GM20431 (cell line): ENCODE measurements around the gene FXN.

ENCODE experiments used
- in situ Hi-C: fragments of 300-500 bp; cut with MseI, MboI; formaldehyde crosslinking; loops from one replicate; pipeline ENCODE4 v1.15.0; 2020; ENCODE audit warnings: low sequenced_read_pairs; ENCODE audit not compliant: unreplicated experiment

FXN gene

DNA sequence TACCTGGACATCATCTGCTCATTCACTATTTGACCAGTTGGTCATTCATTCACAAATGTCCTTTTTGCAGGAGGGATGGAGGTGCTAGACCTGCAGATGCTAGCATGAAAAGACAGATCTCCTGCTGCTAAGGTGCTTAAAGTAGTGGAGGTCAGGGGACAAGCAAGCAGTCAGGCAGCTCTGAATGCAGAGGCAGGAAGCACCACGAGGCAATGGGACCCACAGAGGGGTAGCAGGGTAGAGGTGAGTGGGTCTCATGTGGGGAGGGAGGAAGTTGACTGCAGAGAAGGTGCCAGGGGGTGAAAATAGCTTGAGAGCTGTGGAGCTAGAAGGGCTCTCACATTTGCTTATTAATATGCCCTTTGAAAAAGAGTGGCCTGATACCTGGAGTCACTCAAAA is 25.2 kb downstream of the FXN start:
- in situ Hi-C loops: loop anchor here (25.0 kb wide), 1 partner anchor 127 kb away; no protein-coding TSS in a partner anchor

DNA sequence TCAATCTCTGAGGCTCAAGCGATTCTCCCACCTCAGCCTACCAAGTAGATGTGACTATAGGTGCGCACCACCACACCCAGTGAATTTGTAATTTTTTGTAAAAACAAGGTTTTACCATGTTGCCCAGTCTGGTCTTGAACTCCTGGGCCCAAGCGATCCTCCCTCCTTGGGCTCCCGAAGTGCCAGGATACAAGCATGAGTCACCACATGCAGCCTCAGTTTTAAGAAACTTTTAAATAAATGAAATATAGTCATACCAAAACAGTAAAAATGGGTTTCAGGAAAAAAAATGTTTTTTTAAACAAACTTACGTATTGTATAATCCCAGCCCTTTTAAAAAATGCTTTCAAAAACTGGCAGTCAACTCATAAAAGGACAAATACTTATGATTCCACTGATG is 26.6 kb downstream of the FXN start:
- in situ Hi-C loops: loop anchor here (25.0 kb wide), 1 partner anchor 125 kb away; no protein-coding TSS in a partner anchor

DNA sequence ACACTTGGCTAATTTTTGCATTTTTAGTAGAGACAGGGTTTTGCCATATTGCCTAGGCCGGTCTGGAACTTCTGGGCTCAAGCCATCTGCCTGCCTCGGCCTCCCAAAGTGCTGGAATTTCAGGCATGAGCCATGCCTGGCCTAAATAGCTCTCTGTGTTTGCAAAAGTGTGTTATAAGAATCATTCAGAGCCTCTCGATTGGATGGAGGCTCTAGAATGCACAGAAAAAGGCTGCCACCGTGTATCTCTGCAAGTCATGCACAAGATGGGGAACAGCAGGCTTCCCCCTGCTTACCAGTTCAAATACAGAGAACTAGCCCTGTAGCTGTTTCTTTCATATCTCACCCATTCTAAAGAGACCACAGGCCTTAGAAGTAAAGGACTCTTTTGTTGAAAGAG is 28.3 kb downstream of the FXN start:
- in situ Hi-C loops: loop anchor here (25.0 kb wide), 1 partner anchor 123 kb away; no protein-coding TSS in a partner anchor

DNA sequence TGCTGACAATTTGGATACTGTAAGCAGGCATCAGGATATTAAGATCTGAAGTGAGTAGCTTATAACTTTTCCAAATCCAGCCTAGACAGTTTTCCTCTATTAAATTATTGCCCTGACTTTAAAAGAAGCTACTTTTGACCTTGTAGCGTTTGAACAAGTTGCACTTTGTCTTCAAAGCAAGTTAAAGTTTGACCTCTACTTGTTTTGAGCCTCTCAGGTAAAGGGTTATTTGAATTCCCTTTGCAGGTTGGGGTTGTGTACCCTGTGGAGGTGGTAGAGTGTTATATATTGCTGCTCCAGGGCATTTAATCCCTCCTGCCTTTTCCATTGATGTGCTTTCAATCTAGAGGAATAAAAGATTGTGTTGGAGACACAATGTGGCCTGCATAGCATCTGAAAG is 30.1 kb downstream of the FXN start:
- in situ Hi-C loops: loop anchor here (25.0 kb wide), 1 partner anchor 122 kb away; no protein-coding TSS in a partner anchor

DNA sequence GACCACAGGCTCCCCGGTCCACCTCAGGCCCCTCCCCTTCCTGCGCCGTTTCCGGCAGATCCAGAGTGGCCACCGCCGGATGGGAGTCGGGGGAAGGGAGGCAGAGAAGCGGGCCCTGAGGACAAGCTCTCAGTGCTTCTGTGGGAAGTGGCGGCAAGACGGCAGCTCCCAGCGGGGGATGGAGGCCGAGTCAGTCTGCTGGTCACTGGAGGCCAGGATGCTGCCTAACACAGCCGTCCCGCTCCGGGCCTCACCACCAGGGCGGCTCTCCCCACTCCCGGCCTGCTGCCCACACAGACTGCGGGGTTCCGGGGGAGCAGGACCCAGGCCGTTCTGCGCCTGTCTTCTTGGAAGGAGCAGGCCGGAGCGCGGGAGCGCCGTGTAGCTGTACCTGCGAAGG is 31.4 kb downstream of the FXN start:
- in situ Hi-C loops: loop anchor here (25.0 kb wide), 1 partner anchor 120 kb away; no protein-coding TSS in a partner anchor

DNA sequence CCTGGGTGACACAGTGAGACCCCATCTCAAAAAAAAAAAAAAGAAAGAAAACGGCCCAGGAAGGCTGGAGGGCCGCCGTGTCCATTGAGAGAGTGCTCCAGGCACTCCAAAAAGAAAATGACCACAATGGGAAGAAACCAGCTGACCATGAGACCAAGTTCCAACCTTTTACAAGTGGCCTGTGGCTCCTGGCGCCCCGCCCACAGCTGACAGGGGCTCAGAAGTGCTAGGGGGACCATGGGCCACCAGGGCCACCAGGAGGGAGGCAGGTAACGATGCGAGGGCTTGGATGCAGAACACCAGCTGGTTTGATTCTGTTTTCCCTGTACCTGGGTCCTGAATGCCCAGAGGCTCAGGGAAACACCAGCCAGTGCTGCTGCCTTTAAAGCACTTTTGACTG is 34.6 kb downstream of the FXN start:
- in situ Hi-C loops: loop anchor here (25.0 kb wide), 1 partner anchor 117 kb away; no protein-coding TSS in a partner anchor

DNA sequence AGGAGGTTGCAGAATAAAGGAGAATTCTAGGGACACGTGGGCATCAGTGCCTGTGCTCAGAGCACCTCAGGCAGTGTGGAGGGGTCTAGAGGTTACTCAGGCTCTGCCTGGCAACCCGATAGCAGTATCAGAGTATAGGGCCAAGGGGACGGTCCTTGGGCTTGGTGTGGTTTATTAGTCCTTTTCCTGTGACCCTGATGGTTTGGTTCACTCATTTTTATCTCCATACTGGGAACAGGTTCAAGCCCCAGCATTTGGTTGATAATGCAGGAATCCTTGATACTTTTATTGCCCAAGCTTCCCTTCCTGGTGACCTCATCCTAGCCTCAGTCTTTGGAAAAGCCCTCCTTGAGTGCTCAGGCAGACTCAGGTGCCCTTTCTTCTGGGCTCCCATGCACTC is 35.5 kb downstream of the FXN start:
- in situ Hi-C loops: loop anchor here (25.0 kb wide), 1 partner anchor 116 kb away; no protein-coding TSS in a partner anchor

DNA sequence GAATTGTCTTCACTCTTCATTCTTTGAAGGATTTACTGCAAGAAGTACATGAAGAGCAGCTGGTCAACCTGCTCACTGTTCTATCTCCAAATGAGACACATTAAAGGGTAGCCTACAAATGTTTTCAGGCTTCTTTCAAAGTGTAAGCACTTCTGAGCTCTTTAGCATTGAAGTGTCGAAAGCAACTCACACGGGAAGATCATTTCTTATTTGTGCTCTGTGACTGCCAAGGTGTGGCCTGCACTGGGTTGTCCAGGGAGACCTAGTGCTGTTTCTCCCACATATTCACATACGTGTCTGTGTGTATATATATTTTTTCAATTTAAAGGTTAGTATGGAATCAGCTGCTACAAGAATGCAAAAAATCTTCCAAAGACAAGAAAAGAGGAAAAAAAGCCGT is 37.6 kb downstream of the FXN start:
- in situ Hi-C loops: loop anchor here (25.0 kb wide), 1 partner anchor 114 kb away; no protein-coding TSS in a partner anchor

DNA sequence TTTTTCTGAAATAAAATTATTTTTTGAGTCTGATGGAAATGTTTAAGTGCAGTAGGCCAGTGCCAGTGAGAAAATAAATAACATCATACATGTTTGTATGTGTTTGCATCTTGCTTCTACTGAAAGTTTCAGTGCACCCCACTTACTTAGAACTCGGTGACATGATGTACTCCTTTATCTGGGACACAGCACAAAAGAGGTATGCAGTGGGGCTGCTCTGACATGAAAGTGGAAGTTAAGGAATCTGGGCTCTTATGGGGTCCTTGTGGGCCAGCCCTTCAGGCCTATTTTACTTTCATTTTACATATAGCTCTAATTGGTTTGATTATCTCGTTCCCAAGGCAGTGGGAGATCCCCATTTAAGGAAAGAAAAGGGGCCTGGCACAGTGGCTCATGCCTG is 39.2 kb downstream of the FXN start:
- in situ Hi-C loops: loop anchor here (25.0 kb wide), 1 partner anchor 112 kb away; no protein-coding TSS in a partner anchor

DNA sequence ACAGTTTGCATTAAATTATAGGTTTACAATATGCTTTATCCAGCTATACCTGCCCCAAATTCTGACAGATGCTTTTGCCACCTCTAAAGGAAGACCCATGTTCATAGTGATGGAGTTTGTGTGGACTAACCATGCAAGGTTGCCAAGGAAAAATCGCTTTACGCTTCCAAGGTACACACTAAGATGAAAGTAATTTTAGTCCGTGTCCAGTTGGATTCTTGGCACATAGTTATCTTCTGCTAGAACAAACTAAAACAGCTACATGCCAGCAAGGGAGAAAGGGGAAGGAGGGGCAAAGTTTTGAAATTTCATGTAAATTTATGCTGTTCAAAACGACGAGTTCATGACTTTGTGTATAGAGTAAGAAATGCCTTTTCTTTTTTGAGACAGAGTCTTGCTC is 41.0 kb downstream of the FXN start:
- in situ Hi-C loops: no loop called here

DNA sequence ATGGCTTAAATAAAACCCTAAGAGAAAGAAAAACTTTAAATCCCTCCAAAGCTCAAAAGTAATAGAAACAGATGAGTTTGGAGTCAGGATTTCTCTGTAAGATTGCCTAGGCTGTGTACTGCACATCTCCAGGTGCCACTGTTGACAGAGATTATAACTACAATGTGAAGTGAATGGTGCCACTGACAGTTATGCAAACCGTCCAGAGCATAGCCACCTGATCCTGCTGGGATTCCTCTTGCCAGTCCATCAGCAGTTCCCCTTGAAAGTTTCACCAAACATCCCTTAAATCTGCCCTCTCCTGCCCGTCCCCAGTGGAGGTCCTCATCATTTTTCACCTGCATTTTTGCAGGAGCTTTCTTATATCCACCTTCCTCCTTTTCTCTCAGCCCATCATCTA is 42.5 kb downstream of the FXN start:
- in situ Hi-C loops: no loop called here

DNA sequence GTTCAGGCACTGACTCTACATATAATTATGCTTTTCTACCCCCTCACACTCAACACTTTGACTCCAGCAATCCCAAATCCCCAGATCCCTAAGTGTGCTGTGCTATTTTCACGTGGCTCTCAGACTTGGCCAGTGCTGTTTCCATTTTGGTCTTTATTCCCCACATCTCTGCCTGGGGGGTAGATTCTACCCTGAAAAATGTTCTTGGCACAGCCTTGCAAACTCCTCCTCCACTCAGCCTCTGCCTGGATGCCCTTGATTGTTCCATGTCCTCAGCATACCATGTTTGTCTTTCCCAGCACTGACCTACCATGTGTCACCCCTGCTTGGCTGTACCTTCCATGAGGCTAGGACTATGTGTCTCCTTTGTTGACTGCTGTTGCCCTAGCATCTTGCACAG is 43.0 kb downstream of the FXN start:
- in situ Hi-C loops: no loop called here

DNA sequence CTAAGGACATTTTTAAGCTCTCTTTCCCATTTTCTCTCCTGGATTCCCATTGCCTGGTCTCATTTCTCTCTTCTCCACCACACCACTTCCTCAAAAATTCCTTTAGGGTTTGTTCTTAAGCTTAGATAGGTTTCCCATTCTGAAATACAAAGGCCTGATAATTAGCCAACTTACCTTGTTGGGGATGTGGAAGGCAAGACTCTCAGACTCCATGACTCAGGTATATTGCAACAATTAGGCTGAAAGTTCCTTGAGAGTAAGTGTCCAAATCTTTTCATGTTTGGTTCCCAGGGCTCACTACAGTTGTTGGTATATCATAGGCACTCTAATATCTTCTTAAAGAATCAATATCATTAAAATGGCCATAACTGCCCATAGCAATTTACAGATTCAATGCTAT is 43.6 kb downstream of the FXN start:
- in situ Hi-C loops: no loop called here

DNA sequence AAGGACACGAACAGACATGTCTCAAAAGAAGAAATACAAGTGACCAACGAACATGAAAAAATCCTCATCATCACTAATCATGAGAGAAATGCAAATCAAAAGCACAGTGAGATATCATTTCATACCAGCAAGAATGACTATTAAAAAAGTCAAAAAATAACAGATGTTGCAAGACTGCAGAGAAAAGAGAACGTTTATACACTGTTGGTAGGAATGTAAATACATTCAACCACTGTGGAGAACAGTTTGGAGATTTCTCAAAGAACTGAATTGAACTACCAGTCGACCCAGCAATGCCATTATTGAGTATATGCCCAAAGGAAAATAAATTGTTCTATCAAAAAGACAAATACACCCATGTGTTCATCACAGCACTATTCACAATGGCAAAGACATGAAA is 45.7 kb downstream of the FXN start:
- in situ Hi-C loops: no loop called here

DNA sequence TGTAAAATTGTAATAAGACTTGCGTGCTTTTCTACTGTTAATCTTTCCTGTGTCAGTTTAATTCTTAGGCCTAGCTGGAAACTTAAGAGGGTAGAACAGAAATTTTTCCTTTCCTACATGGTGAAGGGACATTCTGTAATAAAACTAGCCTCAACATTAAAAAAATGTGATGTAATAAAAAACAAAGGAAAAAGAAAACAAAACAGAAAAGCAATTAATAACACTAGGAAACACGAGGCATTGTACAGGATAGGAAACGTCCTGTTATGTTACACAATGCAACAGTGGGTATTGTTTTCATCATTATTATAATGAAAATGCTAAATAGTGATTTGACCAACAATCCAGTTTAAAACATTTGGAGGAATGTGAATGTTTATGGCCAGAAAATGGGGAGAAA is 47.8 kb downstream of the FXN start:
- in situ Hi-C loops: no loop called here

DNA sequence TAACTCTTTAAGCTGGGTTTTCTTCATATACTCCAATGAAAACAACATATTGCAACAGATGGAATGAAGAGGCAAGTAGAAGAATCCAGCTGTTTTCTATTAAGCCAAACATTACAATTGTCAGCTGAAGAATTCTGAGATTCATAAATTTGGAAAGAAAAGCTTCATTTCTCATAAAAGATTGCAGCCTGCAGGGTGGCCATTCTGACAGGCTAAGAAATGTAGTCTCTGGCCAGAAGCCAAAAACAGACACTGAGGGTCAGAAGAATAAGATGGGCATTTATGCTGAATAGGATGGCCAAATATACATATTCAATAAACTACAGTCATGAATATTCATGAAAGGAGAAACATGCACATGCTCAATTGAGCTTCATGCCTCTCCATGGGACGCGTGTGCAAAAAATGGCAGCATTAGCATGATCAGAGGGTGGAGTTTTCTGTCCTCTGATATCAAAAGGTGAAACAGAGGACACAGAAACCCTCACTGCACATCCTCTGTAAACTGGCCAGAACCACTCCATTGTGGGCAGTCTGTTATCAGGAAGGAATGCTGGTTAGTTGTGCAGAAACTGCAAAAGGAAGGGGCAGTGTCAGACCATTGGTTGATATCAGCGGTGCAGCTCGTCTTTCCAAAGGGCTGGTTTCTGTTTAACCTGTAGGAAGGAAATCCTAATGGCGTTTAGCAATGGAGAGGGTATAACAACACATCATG is 50.2 kb downstream of the FXN start:
- in situ Hi-C loops: no loop called here

DNA sequence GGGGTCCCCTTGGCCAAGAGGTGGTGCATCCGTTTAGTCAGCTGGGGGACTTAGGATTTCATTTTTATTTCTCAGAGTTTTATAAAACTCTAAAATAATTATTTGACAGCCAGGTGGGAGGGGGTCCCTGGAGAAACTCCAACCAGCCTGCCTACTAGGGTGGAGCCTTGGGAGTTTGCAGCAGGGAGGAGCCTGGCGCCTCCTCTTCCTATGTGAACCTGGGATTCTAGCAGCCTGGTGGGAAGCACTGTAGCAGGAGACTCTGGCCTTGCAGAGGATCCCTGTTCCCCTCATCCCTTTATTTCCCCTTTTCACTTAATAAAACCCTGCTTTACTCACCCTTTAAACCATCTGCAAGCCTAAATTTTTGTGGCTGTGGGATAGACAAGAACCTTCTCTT is 50.8 kb downstream of the FXN start:
- in situ Hi-C loops: no loop called here

DNA sequence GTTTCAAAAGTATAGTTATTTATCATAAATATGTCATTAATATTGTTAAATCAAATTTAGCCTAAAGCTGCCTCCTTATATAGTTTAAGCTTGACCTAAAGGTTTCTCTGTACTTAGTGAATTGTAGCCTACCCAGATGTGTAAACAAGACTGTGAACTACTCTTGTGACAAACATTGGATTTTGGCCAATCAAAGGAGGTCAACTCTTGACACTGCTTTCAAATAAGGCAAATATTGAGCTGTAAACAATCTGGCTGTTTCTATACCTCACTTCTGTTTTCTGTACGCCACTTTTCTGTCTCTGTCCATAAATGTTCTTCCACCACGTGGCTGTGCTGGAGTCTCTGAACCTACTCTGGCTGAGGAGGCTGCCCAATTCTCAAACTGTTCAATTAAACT is 51.2 kb downstream of the FXN start:
- in situ Hi-C loops: no loop called here

DNA sequence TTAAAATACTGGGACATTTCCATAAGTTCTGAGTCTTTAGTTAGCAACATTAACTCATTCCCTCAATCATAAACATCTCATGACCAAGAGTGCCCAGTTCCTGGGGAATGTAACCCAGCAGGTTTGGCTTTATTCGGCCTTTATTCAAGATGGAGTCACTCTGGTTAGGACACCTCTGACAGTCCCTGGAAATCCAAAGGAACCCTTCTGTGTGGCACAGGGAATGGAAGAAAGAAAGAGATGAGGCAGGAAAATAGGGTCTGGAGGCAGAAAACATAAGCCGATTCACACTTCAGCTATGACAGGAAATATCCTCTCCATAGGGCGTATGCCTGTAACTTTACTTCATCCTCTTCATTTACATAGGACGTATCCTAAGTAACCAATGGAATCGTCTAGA is 53.5 kb downstream of the FXN start:
- in situ Hi-C loops: no loop called here

DNA sequence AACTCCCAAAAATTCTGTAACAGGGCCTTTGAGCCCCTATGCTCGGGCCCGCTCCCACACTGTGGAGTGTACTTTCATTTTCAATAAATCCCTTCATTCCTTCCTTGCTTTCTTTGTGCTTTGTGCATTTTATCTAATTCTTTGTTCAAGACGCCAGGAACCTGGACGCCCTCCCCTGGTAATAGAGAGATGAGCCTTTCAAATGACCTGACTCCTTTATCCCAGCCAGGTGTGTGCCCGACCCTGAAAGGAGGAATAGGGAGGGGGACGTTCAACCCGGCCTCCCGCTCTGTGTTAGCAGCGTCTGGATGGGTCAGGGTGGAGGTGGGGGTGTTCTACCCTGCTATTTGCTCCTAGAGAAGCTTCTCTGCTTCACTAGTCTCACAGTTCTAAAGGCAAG is 53.9 kb downstream of the FXN start:
- in situ Hi-C loops: no loop called here

DNA sequence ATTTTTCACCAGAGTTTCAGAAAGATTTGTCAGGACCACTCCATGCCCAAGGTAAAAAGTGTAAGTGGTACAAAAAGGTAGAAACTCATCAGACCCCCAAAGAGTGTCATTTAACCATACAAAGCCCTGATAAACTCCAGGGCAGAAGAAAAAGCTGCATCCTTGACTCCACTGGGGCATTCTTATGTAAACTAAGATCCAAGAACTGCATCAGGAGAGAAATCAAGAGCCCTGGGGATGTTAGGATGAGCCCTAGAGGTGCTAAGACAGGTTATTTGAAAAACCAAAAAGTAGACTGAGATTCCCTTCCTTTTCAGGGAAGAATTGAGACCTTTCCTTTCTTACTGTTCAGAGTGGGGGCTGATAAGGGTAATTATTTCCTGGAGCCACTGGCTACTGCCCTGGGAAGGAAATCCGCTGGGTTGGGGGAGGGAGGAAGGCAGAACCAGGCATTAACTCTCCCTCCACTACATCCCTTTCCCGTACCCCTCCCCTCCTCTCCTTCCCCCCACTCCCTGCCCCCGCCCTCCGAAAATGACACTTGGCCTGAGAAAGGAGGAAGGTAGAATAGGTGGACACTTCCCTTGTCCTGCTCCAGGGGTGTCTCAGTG is 54.7 kb downstream of the FXN start:
- in situ Hi-C loops: no loop called here

DNA sequence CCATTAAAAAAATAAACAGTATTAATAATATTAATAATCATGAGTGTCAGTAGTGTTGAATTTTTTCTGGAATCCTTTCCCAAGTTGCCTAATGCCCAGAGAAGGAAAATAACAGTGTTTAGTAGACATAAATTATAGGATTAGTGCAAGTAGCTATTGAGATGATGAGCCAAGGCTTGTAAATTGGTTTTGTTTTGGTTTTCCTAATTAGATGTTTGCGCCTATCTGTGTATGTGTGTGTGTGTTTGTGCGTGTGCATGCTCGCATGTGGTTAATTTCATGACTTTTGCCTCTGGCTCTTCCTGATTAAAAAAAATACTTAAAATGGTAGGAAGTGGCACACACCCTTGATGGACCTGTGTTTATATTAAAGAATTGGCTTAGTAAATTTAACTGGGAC is 55.4 kb downstream of the FXN start:
- in situ Hi-C loops: no loop called here
